Measurements from ENCODE around the gene HSD3B2. TPM values are rescaled to one million over a fixed set of nuclear protein-coding genes. Genes with fewer than 3 reads are reported as not detected.

HSD3B2 gene
- total and polyA plus RNA-seq, 2 experiments from 2014 or later = not detected

DNA sequence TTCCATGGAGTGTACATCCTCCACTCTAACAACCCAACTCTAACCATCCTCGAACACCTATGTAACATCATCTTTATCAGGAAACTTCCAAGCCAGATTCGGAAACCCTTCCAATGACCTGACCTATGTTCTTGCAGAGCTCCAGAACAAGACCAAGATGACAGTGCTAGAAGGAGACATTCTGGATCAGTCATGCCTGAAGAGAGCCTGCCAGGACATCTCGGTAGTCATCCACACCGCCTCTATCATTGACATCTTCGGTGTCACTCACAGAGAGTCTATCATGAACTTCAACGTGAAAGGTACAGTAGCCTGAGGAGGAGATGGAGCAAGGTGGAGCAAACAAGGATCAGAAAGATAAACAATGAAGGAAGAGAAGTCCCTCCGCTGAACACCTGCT is 56.0 kb downstream of the HSD3B2 start:
- Mint-ChIP-seq H3K27me3 (ENCODE audit: insufficient read depth, low read depth, poor library complexity) (peaks cover 4% of the 10 kb centered on the region), H3K4me1 (peaks cover 16% of the 10 kb centered on the region)
- no peak overlapping the region for H2AFZ ChIP-seq

More for the DNA sequence above, 56.0 kb downstream of the HSD3B2 start:
- Histone ChIP-seq H3K4me2 (no peak overlapping the region), H3K79me2 (replicated peaks; ENCODE audit: insufficient read depth) (no peaks in the 10 kb centered on the region), H3K36me3 (ENCODE audit: insufficient read depth) (no peaks in the 10 kb centered on the region), H3K4me1 (ENCODE audit: insufficient read depth) (peaks cover 8% of the 10 kb centered on the region), H3K27me3 (ENCODE audit: insufficient read depth) (no peaks in the 10 kb centered on the region), H3K4me3 (no peak overlapping the region), H3K27ac (ENCODE audit: low read depth) (no peak overlapping the region), H3F3A (replicated peaks; ENCODE audit: low read depth) (no peaks in the 10 kb centered on the region), H3K9me2 (ENCODE audit: insufficient read depth) (peaks cover 12% of the 10 kb centered on the region; the same call in 1 of the 2 replicates), H4K20me1 (replicated peaks; ENCODE audit: insufficient read depth) (no peaks in the 10 kb centered on the region)
- Mint-ChIP-seq H3K9me3 (no peaks in the 10 kb centered on the region), H3K36me3 (ENCODE audit: low read depth) (no peaks in the 10 kb centered on the region), H3K4me3 (no peak overlapping the region), H3K27ac (no peak overlapping the region)
- DNase-seq (ENCODE audit: low spot score) (no peak), ATAC-seq (no peak)
- TF ChIP-seq, protein P1, sequence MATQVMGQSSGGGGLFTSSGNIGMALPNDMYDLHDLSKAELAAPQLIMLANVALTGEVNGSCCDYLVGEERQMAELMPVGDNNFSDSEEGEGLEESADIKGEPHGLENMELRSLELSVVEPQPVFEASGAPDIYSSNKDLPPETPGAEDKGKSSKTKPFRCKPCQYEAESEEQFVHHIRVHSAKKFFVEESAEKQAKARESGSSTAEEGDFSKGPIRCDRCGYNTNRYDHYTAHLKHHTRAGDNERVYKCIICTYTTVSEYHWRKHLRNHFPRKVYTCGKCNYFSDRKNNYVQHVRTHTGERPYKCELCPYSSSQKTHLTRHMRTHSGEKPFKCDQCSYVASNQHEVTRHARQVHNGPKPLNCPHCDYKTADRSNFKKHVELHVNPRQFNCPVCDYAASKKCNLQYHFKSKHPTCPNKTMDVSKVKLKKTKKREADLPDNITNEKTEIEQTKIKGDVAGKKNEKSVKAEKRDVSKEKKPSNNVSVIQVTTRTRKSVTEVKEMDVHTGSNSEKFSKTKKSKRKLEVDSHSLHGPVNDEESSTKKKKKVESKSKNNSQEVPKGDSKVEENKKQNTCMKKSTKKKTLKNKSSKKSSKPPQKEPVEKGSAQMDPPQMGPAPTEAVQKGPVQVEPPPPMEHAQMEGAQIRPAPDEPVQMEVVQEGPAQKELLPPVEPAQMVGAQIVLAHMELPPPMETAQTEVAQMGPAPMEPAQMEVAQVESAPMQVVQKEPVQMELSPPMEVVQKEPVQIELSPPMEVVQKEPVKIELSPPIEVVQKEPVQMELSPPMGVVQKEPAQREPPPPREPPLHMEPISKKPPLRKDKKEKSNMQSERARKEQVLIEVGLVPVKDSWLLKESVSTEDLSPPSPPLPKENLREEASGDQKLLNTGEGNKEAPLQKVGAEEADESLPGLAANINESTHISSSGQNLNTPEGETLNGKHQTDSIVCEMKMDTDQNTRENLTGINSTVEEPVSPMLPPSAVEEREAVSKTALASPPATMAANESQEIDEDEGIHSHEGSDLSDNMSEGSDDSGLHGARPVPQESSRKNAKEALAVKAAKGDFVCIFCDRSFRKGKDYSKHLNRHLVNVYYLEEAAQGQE (IDR thresholded peaks at IDR 0.05; ENCODE audit: unreplicated experiment) = no peak
- TF ChIP-seq ETS1 (IDR thresholded peaks at IDR 0.05) (no peak), EZH2 (IDR thresholded peaks at IDR 0.05; ENCODE audit: low read depth, unreplicated experiment) (no peak), EZH2phosphoT487 (IDR thresholded peaks at IDR 0.05; ENCODE audit: unreplicated experiment) (no peak), ZNF331 (CRISPR knock-in tag; IDR thresholded peaks at IDR 0.05; ENCODE audit: low read depth) (no peak), JUNB (IDR thresholded peaks at IDR 0.05; ENCODE audit: unreplicated experiment) (no peak), POLR2AphosphoS5 (IDR thresholded peaks at IDR 0.05; ENCODE audit: low read depth) (no peak), STAT1 (IDR thresholded peaks at IDR 0.05; ENCODE audit: unreplicated experiment) (no peak), CTCF (conservative IDR thresholded peaks at IDR 0.05; ENCODE audit: low read depth in 2 of 2) (no peak), CREB1 (CRISPR knock-in tag; IDR thresholded peaks at IDR 0.05; ENCODE audit: low read depth) (no peak), ZNF114 (CRISPR knock-in tag; IDR thresholded peaks at IDR 0.05) (no peak), NANOG (IDR thresholded peaks at IDR 0.05; ENCODE audit: borderline replicate concordance) (no peak)
- TF ChIP-seq, protein P2, sequence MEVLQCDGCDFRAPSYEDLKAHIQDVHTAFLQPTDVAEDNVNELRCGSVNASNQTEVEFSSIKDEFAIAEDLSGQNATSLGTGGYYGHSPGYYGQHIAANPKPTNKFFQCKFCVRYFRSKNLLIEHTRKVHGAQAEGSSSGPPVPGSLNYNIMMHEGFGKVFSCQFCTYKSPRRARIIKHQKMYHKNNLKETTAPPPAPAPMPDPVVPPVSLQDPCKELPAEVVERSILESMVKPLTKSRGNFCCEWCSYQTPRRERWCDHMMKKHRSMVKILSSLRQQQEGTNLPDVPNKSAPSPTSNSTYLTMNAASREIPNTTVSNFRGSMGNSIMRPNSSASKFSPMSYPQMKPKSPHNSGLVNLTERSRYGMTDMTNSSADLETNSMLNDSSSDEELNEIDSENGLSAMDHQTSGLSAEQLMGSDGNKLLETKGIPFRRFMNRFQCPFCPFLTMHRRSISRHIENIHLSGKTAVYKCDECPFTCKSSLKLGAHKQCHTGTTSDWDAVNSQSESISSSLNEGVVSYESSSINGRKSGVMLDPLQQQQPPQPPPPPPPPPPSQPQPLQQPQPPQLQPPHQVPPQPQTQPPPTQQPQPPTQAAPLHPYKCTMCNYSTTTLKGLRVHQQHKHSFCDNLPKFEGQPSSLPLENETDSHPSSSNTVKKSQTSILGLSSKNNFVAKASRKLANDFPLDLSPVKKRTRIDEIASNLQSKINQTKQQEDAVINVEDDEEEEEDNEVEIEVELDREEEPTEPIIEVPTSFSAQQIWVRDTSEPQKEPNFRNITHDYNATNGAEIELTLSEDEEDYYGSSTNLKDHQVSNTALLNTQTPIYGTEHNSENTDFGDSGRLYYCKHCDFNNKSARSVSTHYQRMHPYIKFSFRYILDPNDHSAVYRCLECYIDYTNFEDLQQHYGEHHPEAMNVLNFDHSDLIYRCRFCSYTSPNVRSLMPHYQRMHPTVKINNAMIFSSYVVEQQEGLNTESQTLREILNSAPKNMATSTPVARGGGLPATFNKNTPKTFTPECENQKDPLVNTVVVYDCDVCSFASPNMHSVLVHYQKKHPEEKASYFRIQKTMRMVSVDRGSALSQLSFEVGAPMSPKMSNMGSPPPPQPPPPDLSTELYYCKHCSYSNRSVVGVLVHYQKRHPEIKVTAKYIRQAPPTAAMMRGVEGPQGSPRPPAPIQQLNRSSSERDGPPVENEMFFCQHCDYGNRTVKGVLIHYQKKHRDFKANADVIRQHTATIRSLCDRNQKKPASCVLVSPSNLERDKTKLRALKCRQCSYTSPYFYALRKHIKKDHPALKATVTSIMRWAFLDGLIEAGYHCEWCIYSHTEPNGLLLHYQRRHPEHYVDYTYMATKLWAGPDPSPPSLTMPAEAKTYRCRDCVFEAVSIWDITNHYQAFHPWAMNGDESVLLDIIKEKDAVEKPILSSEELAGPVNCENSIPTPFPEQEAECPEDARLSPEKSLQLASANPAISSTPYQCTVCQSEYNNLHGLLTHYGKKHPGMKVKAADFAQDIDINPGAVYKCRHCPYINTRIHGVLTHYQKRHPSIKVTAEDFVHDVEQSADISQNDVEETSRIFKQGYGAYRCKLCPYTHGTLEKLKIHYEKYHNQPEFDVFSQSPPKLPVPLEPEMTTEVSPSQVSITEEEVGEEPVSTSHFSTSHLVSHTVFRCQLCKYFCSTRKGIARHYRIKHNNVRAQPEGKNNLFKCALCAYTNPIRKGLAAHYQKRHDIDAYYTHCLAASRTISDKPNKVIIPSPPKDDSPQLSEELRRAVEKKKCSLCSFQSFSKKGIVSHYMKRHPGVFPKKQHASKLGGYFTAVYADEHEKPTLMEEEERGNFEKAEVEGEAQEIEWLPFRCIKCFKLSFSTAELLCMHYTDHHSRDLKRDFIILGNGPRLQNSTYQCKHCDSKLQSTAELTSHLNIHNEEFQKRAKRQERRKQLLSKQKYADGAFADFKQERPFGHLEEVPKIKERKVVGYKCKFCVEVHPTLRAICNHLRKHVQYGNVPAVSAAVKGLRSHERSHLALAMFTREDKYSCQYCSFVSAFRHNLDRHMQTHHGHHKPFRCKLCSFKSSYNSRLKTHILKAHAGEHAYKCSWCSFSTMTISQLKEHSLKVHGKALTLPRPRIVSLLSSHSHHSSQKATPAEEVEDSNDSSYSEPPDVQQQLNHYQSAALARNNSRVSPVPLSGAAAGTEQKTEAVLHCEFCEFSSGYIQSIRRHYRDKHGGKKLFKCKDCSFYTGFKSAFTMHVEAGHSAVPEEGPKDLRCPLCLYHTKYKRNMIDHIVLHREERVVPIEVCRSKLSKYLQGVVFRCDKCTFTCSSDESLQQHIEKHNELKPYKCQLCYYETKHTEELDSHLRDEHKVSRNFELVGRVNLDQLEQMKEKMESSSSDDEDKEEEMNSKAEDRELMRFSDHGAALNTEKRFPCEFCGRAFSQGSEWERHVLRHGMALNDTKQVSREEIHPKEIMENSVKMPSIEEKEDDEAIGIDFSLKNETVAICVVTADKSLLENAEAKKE (CRISPR knock-in tag; IDR thresholded peaks at IDR 0.05) = no peak
